Activated CD4-positive, alpha-beta T cell treated with anti-CD3 and anti-CD28 coated beads, Interleukin-2, Interleukin-6, amounts not matched to agents 100 ng/mL and 50 ng/mL, durations not matched to agents 16 hours and 8 hours (primary cell): Measurements from ENCODE around the gene POLR3G.

Experiments
- DNase-seq: peaks from one replicate; pipeline ENCODE4 v3.0.0-alpha.2; 2020

The POLR3G gene, protein sequence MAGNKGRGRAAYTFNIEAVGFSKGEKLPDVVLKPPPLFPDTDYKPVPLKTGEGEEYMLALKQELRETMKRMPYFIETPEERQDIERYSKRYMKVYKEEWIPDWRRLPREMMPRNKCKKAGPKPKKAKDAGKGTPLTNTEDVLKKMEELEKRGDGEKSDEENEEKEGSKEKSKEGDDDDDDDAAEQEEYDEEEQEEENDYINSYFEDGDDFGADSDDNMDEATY

DNA sequence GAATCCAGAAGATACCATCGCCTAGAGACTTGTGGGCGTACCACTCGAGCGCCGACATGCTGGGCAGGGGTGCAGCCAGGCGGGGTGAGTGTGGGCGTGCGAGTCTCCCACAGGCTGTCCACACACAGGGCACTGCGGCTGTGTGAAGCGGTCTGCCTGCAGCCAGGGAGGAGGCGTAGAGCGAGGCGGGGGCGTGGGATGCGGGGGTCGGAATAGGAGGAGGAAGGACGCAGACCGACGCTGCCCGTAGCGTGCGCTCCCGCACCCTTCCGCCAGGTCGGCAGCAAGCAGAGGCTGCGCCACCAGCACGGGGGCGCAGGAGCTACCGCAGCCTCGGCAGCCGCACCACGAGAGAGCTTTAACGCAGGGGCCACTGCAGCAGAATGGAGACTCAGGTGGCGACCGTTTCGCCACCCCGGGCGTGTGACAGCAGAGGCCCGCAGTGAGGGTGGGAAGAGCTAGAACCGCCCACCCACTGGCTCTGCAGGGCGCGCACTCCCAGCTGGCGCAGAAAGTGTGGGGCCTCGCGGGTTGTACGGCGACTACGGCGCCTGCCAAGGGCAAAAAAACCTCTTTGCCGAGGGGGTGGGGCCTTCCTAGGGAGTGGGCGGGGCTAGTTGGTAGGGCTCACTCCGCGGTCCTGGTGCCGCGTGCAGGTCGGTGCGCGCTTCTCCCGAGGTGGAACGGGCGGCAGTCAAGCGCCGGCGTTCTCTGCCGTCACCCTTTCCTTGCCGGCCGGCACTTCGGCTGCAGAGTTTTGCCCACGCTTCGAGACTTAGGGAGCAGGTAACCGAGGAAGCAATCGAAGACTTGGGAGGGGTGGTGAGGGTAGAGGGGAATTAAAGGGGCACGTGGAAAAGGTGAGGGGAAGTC is at the start of gene POLR3G, which contains the start of gene MBLAC2:
TSS of gene POLR3G (plus strand) at position 630 of the 873 bp plus-strand sequence. CDS start 10,704 bp downstream, outside the sequence.
TSS of gene MBLAC2 (minus strand) at position 537 of the 873 bp plus-strand sequence. CDS start at position 58, 479 bp downstream.
- DNase-seq = peak; percentile 97

DNA sequence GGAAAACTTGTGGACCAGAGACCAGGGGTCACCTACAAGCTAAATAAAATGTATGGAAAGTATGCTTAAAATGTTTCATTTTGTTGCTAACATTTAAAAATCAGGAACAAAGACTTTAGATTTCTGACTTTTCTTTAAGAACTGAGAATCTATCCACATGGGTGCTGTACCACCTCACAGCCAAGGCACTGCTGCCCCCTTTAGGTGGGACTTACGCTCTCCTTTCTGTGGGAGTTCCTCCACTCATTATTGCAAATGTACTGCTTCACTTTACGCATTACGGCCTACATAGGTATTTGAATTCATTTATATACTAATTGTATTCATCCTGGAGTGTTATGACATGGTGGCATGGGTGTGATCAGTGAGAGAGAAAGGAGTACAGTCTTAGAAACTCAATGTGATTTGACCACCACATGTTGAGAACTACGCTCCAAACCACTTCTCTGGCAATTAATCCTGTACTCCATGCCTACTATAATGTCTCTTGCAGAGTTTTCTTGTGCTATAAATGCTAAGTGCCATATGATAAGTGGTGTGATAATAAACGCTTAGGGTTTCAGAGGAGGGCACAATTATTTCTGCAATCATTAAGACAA is 40.4 kb upstream of the POLR3G start:
- DNase-seq = peak; percentile 59

DNA sequence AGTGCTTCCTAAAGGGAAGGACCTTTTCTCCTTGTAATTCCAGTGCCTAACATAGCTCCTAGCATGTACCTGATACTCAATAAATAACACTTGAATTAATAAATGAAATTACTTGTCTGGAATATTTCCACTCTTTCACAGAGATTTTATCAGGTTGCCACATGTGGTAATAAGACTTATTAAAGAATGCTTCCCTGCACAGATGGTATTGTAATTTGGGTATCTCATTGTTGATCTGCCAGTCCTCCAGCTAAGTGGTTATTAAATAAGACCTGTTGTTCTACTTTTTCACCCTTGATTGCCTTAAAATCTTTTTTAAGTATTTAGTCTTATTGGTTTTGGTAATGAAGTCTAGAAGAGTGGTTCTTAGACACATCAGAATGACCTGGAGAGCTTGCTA is 37.0 kb upstream of the POLR3G start:
- no peak for DNase-seq

DNA sequence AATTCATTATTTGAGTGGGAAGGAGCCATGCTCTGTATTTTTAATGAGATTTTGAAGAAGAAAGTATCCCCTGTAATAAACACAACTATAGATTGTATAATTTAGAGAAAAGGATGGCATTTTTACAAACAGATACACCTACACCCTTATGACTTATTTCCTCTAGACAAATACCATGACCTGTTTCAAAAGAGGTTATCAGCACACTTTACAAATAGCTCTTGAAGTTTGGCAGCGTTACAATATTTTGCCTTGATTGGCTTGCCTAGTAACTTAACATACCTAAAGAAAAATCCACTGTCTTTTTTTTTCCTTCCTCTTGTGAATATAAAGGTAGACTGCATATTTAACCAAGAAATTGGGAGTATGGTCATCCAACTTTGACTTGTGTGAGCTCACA is 36.6 kb upstream of the POLR3G start:
- DNase-seq = no peak

DNA sequence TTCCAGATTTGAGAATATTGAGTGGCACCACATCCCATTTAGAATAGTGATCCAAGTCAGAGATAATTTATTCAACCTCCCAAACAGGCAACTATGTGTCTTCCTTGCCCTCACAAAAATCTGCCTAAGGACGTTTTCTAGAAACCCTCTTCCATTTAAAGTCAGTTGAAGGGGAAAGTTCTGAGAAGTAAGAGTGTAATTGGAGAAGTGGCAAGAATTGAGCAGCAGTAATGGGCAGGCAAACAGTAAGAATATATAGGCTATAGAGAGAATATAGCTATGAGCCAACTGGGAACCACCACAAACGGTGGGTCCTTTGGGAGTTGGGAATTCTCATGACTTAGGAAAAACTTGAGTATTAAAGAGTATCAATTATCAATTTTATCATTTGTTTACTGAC is 34.0 kb upstream of the POLR3G start:
- DNase-seq = no peak

DNA sequence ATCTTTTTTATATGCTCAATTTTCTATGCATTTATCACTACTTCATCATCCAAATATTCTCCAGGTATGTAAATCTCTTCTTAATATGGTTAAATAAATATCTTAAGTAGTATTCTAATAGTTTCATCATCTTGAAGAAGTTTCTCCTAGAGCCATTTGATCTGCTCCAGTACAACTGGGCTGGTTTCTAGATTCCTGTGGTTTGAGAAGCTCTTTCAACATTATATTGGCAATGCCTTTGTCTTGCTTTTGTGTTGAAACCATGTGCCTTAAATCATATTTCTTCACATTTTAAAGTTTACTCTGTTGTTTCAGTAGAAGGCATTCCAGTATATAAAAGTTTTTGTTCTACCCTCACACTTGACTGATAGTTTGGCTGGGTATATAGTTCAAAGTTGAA is 27.7 kb upstream of the POLR3G start:
- no peak for DNase-seq

DNA sequence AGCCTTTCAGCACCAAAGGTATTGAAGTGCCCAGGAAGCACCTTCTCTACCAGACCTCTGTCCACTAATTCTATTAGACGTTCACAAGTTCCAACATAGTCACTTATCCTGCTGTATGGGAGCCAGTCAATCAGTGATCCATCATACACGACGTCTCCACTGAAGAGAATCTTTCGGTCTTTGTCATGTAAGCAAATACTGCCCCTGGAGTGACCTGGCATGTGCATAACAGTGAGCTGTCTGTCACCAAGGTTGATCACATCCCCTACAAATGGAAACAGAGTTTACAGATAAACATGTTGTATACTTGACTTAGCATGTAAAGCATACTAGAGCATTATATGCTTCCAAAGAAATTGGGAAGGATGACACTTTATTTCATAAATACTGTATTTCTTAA is 13.4 kb upstream of the POLR3G start:
- DNase-seq = no peak

DNA sequence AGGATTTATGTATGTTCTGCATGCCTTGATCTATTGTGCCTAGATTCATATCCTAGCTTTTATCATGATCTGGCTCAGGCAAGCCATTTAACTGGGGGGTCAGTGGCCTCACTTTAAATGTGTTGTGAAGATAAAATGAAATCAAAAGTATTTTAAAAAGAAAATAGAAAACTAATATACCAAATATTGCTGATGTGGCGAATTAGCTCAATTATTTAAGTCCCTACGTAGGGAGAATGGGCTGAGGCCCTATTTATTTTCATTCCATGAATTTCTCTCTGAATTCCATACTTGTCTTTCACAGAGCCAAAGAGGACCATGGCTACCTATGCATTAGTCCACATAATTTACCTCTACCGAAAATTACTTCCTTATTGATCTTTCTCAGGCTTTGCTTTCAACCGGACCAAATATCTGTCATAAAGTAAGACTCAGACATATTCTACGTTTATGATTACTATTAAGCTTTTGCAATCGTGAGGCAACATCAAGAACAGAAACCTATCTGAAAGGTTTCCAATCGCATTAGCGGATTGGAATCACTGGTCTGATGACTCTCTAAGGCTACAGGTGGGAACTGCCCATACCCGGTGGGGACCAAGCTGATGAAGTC is 1.8 kb upstream of the POLR3G start:
- DNase-seq = no peak

DNA sequence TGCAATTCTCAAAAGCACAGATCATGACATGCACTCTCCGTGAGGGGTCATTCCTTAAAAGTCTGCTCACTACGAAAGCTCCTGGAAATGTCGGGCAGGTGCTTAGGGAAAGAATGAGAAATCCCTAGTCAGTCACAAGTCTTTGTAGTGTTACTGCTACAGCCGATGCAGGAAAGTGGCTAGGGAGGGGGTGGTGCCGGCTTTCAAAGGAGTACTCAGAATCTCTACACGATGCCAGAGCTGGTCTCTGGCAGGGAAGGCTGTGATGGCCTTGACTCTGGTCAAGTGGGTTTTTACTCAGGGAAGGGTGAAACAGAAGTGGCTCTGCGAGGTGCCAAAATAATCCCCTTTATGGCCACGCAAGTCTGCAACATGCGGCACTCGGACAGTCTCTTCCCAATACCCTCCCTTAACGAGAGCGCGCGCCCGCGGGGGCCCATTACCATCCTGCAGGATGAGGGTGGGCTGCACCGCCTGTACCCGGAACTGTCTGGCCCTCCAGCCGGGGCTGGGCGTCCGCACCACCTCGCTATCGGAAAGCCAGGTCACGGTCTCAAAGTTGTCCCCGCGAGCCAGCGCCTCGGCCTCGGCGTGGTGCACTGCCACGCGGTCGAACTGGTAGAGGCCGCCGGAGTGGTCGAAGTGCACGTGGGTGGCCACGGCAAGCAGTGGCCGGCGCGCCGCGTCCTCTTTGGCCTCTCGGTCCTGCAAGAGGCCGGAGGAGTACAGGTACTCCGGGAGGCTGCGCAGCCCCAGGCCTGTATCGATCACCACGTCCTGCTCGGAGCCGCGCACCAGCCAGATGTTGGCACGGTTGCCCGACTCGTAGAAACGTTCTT is 1.0 kb upstream of the POLR3G start:
- DNase-seq = peak; percentile 33

DNA sequence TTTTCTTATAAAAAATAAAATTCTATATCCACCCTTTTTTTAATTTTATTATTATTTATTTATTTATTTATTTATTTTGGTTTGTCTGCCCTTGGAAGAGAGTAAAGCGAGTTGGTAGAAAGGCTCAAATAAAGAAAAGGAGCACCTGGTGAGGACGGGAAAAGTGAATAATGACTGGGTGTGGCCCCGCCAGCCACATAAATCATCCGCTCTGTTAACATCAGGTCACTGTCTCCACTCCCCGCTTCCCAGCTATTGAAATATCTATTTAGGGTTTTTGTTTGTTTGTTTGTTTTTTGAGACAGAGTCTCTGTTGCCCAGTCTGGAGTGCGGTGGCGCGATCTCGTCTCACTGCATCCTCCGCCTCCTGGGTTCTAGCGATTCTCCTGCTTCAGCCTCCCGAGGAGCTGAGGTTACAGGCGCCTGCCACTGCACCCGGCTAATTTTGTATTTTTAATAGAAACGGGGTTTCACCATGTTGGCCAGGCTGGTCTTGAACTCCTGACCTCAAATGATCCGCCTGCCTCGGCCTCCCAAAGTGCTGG is 844 bp downstream of the POLR3G start:
- no peak for DNase-seq

DNA sequence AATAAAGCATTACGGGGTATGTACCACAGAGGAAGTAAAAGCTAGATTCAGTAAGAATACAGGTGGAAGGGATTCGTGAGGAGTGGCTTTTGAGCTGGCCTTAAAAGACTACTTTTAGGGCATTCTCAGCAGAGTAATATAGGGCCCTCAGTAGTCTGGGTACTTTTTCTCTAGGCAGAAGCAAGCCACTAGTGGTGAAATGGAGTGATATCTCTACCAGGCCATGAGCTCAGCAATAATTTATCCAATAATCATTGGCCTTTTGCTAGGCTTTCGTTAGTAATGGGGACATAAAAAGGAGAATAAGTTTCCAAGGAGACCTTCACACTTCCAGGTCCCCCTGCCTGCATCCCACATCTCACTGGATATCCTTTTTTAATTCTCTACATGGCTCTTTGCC is 1.7 kb downstream of the POLR3G start:
- peak; percentile 3 for DNase-seq

DNA sequence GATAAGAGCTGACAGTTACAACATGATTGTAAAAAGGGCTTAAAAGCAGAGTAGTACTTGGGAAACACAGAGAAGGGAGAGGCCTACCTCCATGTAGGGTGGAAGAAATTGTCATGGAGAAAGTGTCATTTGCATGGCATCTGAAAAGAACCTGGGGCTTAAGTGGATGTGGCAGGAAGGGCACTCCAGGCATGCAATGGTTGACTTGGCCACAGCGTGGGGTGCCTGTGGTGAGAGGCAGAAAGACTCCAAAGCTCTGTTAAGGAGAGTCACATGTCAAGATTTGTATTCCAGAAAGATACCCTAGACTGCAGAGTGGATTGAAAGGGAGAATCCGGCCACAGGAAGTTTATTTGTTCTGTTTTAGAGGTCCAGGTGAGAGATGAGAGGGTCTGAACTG is 2.4 kb downstream of the POLR3G start:
- DNase-seq = no peak

DNA sequence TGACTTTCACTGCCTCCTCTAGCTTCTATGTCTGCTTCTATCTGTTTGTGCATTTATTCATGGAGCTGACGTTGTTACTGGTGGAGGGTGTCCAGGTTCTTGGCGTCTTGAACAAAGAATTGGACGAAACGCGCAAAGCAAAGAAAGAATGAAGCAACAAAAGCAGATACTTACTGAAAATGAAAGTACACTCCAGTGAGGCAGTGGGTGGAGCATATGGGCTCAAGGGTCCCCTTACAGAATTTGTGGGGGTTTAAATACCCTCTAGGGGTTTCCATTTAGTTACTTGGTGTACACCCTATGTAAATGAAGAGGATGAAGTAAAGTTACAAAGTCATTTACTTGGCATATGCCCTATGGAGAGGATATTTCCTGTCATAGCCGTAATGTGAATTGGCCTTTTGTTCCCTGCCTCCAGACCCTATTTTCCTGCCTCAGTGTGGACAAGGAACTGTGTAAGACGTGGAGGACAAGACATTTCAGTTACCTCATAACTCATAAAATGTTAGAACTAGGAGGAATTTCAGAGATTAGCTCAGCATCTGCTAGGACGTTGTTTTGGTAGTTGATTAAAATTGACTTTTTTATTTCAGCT is 3.1 kb downstream of the POLR3G start:
- DNase-seq = no peak

DNA sequence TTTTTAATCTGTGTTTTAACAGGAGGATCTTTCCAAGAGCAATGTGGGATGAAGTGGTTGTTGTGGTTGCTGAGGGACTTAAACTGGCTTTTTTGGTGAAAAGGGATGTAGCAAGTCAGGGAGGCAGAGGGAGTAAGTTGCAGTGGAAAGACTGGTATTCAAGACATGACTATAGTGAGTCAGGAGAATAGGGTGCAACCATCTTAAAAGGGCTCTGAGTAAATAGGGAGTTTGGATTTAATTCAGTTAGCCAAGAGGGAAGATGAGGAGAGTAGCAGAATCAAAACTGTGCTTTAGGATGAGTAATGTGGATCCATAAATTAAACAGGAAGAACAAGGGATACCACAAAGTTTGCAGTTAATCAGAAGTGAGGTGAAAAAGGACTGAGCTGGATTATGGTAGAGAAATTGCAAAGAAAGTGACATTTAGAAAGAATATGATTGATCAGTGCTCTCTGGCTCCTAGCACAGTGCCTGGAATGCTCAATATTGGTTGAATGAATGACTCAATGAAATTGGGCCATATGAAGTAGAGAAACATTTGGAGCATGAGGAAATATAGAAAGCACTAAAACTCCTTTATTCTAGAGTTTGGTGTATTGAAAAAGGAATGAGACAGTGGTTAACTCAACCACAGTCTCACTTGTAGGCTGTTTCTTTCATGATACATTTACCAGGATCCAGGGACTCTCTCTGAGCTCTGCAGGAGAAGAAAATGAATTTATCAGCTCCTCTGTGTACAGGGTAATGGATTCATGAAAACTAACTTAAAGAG is 5.1 kb downstream of the POLR3G start:
- no peak for DNase-seq

DNA sequence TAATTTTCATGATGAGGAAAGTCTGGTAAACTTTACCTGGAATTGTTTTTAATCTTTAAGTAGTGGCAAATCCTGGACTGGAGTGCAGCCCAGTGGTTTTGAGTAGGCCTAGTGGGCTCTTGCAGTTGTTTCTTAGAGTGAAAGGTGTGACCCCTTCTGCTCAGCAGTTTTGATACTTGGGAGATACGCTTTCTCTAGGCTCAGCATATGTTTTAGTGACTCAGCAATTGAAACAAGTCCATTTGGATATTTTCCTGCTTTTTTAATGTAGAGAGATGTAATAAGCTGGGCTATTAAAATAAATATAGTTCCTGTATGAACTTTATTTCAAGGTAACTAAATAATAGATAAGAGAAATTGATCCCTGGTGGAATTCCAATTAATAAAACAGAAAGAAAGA is 6.0 kb downstream of the POLR3G start:
- DNase-seq = no peak

DNA sequence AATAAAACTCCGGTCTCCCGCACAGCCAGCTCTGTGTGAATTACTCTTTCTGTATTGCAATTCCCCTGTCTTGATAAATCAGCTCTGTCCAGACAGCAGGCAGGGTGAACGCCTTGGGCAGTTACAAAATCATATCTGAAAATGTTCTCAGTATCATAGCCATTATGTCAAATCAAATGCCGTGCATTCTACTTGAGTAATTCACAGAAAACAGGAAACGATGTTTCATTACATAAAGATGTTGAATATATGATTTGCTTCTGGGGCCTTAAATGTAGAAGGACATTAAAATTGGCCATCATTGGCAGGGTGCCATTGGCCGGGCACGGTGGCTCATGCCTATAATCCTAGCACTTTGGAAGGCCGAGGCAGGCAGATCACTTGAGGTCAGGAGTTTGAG is 8.5 kb downstream of the POLR3G start:
- DNase-seq = no peak

DNA sequence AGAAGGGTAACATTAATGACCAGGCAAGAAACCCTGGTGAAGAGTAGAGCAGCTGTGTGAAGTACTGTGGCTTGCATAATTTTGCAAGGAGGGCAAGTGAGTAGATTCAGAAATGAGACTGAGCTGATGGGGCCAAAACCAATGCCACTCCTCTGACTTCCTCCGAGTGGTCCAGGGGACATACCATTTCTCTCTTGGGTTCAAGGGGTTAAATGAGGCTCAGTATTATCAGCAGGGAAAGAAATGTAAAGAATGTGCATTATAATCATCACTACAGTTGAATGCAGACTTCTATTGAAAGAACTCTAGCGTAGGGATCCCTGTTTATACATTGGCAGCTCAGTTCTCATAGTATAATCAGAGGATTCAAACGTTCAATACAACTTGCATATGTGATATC is 9.9 kb downstream of the POLR3G start:
- no peak for DNase-seq

DNA sequence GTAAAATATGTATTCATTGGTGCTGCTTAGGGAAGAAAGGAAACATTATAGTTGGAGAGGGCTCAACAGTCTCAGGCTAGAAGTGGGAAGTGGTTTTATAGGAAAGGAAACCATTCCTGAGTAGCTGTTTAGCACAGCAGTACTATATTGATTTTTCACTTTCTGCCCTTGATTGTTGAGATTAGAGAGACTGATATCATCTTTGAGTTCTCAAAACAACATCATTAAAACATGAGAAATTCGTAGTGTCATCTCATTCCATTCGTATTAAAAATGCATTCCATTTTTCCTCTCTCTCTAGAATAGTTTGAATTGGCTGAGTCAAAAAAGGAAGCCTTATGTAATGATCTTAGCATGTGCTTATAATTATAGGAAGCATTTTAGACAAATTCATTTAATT is 14.1 kb downstream of the POLR3G start:
- no peak for DNase-seq

DNA sequence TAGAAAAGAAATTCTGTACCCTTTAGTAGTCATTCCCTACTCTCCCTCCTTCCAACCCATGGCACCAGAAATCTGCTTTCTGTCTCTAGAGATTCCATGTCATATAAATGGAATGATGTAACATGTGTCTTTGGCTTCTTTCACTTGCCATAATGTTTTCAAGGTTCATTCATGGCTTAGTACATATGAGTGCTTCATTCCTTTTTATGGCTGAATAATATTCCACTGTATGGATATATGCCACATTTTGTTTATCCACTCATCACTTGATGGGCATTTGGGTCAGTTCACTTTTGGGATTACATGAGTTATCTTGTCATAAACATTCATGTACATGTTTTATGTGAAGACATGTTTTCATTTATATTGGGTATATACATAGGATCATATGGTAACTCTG is 19.4 kb downstream of the POLR3G start:
- no peak for DNase-seq

DNA sequence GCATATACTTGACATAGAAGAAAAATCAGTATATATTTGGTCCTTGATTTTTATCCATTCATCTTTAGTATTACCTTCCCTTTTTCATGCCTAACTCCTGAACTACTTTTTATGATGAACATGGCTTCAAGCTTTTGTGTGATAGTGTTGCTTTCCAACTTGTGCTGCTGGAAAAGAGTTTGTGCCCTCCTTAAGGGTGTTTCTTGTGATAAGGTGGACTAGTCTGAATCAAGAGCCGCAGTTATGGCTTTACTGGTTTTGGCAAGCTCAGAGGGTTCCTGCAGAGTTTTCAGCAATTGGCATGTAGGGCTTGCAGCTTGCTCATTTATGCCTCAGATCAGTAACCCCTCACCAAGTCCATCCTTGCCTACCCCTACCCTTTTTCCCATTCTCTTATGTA is 20.5 kb downstream of the POLR3G start:
- no peak for DNase-seq

DNA sequence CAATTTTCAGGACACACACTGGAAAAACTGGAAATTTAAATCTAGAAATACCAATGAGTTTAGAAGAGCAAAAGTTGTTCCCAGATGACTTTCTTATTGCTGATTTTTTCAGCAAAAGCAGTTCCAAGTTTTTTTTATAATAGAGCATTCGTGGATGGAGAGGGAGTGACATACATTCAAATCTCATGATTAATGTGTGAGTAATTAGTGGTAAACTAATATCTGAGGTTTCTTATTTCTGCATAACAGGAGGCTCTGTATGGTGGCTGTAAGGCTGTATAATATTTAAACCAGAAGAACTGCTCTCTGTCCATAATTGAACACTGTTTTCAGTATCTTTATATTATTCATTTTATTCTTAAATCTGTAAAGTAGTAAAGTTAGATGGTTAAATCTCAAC is 28.9 kb downstream of the POLR3G start:
- DNase-seq = no peak
